ENCODE data around the gene GJB1. TPM values are rescaled to one million over a fixed set of nuclear protein-coding genes. Genes with fewer than 3 reads are reported as not detected.

GJB1 gene
- total and polyA plus RNA-seq, 2 of the 4 experiments (the other 2 are of a cell fraction), result not detected

DNA sequence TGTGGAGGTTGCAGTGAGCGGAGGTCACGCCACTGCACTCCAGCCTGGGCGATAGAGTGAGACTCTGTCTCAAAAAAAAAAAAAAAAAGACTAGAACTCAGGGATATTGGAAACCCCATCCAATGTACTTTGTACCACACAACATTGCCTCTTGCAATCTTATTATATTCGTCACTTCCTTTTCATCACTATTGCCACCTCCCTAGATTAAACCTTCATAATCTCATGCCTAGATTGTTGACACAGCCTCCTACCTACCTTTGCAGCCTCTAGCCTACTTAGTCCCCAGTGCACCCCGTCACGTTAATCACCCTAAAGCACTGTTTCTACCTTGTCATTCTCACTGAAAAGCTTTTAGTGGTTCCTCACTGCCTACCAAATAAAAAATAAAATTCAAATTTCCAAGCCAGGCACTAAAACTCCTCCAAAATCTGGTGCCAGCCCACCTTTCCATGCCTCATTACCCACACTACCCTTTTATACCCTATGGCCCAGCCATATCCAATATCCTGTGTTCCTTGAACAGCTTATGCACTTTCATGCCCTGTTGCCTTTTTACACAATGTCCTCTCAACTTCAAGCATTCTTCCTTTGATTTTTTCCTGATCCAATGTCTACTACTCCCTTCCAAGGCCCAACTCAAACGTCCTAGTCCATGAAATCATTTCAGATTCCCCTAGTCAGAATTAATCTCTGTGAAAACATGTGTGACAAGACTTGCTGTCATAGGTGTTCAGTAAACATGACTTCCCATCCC is 23.6 kb upstream of the GJB1 start:
- Histone ChIP-seq H3K9ac (ENCODE audit: low read depth, low read length) (no peak overlapping the region), H3K23ac (ENCODE audit: low read depth, low read length) (no peak overlapping the region), H3K27me3 (ENCODE audit: control insufficient read depth, insufficient read depth, low read length) (no peaks in the 10 kb centered on the region; the same call in 1 of the 2 replicates), H2BK120ac (ENCODE audit: low read depth, low read length) (no peak overlapping the region), H4K20me1 (ENCODE audit: insufficient read depth, low read length) (no peaks in the 10 kb centered on the region), H4K91ac (ENCODE audit: insufficient read depth, low read depth, low read length) (no peak overlapping the region), H2BK20ac (ENCODE audit: low read depth, low read length) (no peak overlapping the region), H3K4me3 (ENCODE audit: insufficient read depth, low read depth, low read length) (no peak overlapping the region), H4K8ac (ENCODE audit: low read depth in 2 of 2, low read length in 2 of 2) (no peak overlapping the region), H3K27ac (ENCODE audit: insufficient read depth, low read length) (no peak overlapping the region), H2BK5ac (ENCODE audit: low read depth, low read length, poor library complexity, severe bottlenecking) (no peak overlapping the region), H2AK9ac (replicated peaks; ENCODE audit: low read depth, low read length, poor library complexity) (no peak overlapping the region), H3K14ac (replicated peaks; ENCODE audit: low read depth, low read length) (no peak overlapping the region), H3K79me1 (ENCODE audit: low read depth in 1 of 2, low read length in 2 of 2) (no peaks in the 10 kb centered on the region), H3K56ac (ENCODE audit: extremely low read depth, insufficient read depth, low read length) (no peak overlapping the region), H2AK5ac (ENCODE audit: low read depth, low read length) (no peak overlapping the region), H2AFZ (replicated peaks; ENCODE audit: low read length, poor library complexity) (no peak overlapping the region), H4K5ac (ENCODE audit: low read depth, low read length) (no peak overlapping the region), H3K4me2 (ENCODE audit: low read depth, low read length) (no peak overlapping the region), H3K9me3 (ENCODE audit: control insufficient read depth, insufficient read depth, low read length) (no peaks in the 10 kb centered on the region), H3K9me1 (ENCODE audit: insufficient read depth, low read length) (no peaks in the 10 kb centered on the region), H2BK15ac (ENCODE audit: low read depth, low read length) (no peak overlapping the region), H3K36me3 (ENCODE audit: control insufficient read depth, insufficient read depth, low read length) (no peaks in the 10 kb centered on the region), H3K4me1 (ENCODE audit: control insufficient read depth, insufficient read depth, low read length) (no peaks in the 10 kb centered on the region), H3K4ac (ENCODE audit: low read depth, low read length) (no peak overlapping the region), H3K18ac (ENCODE audit: low read depth, low read length) (no peak overlapping the region)
- TF ChIP-seq MAFK (IDR thresholded peaks at IDR 0.05; ENCODE audit: low read depth, low read length) (no peak), CHD1 (IDR thresholded peaks at IDR 0.05; ENCODE audit: low read depth, low read length) (no peak), RAD21 (IDR thresholded peaks at IDR 0.05; ENCODE audit: low read length) (no peak), BHLHE40 (IDR thresholded peaks at IDR 0.05; ENCODE audit: low read depth, low read length) (no peak), POLR2A (IDR thresholded peaks at IDR 0.05; ENCODE audit: low read depth, low read length) (no peak), MAZ (IDR thresholded peaks at IDR 0.05; ENCODE audit: borderline replicate concordance, low read depth, low read length) (no peak), FOS (IDR thresholded peaks at IDR 0.05; ENCODE audit: low read depth, low read length) (no peak), RFX5 (IDR thresholded peaks at IDR 0.05; ENCODE audit: low read depth, low read length) (no peak), ELK1 (IDR thresholded peaks at IDR 0.05; ENCODE audit: borderline replicate concordance, low read depth, low read length) (no peak), SMC3 (IDR thresholded peaks at IDR 0.05; ENCODE audit: low read depth, low read length) (no peak), NFE2L2 (IDR thresholded peaks at IDR 0.05; ENCODE audit: low read depth, low read length) (no peak), CEBPB (IDR thresholded peaks at IDR 0.05; ENCODE audit: low read depth, low read length) (no peak)
- TF ChIP-seq, protein P1, sequence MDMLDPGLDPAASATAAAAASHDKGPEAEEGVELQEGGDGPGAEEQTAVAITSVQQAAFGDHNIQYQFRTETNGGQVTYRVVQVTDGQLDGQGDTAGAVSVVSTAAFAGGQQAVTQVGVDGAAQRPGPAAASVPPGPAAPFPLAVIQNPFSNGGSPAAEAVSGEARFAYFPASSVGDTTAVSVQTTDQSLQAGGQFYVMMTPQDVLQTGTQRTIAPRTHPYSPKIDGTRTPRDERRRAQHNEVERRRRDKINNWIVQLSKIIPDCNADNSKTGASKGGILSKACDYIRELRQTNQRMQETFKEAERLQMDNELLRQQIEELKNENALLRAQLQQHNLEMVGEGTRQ (IDR thresholded peaks at IDR 0.05; ENCODE audit: low read depth, low read length), result no peak
- TF ChIP-seq, protein P2, sequence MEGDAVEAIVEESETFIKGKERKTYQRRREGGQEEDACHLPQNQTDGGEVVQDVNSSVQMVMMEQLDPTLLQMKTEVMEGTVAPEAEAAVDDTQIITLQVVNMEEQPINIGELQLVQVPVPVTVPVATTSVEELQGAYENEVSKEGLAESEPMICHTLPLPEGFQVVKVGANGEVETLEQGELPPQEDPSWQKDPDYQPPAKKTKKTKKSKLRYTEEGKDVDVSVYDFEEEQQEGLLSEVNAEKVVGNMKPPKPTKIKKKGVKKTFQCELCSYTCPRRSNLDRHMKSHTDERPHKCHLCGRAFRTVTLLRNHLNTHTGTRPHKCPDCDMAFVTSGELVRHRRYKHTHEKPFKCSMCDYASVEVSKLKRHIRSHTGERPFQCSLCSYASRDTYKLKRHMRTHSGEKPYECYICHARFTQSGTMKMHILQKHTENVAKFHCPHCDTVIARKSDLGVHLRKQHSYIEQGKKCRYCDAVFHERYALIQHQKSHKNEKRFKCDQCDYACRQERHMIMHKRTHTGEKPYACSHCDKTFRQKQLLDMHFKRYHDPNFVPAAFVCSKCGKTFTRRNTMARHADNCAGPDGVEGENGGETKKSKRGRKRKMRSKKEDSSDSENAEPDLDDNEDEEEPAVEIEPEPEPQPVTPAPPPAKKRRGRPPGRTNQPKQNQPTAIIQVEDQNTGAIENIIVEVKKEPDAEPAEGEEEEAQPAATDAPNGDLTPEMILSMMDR (conservative IDR thresholded peaks at IDR 0.05; ENCODE audit: low read depth, low read length), result no peak
- in situ Hi-C loops (cut with MboI; ENCODE audit: low sequenced_read_pairs) (no loop called here), dilution Hi-C loops (cut with HindIII; ENCODE audit: low sequenced_read_pairs, unreplicated experiment) (no loop called here), intact Hi-C loops (cut with micrococcal nuclease) (no loop called here)
- DNase-seq (no peak), ATAC-seq (ENCODE audit: low read depth) (no peak)
- no TSS peak for BruUV-seq (replicated peaks)
- POLR2A ChIA-PET (ENCODE audit: unreplicated experiment), result no interaction called here
- WGBS, 2 experiments (ENCODE audit: extremely low coverage in 2 of 2, insufficient read length in 1 of 2), result 68% methylated on average over 3 of the region's 7 CpGs; no CpG with 5 or more reads in 1 of the 2 experiments
- CTCF ChIA-PET, result no interaction called here

Measured in IMR-90 (cell line).